ENCODE data around the gene SNIP1.
"Not testable (repeated sequence)": the region's sequence is repeated elsewhere in the genome, so short reads cannot be mapped to it uniquely, and the experiment has no call there.

Gene SNIP1

GRCh38 chr1:37509181-37509580 is 44.9 kb downstream of the SNIP1 start:
- DNase-seq = peak; percentile 22

GRCh38 chr1:37506740-37507139 is 47.4 kb downstream of the SNIP1 start:
- no peak for DNase-seq

- not testable (repeated sequence) for DNase-seq
Observed at GRCh38 chr1:37502791-37503190, 51.3 kb downstream of the SNIP1 start.

GRCh38 chr1:37502104-37502503 is 52.0 kb downstream of the SNIP1 start:
- no peak for DNase-seq

GRCh38 chr1:37501661-37502060 is 52.4 kb downstream of the SNIP1 start:
- DNase-seq = no peak

GRCh38 chr1:37498872-37499617 is 55.0 kb downstream of the SNIP1 start:
- no peak for DNase-seq

GRCh38 chr1:37497832-37498231 is 56.3 kb downstream of the SNIP1 start:
- no peak for DNase-seq

GRCh38 chr1:37495875-37496274 is 58.2 kb downstream of the SNIP1 start:
- no peak for DNase-seq

- DNase-seq = peak; percentile 72
Observed at GRCh38 chr1:37493336-37494098, 60.6 kb downstream of the SNIP1 start.

- no peak for DNase-seq
Observed at GRCh38 chr1:37487619-37487984, 66.5 kb downstream of the SNIP1 start.

- peak; percentile 83 for DNase-seq
Observed at GRCh38 chr1:37486680-37487618, 67.1 kb downstream of the SNIP1 start.

- DNase-seq = no peak
Observed at GRCh38 chr1:37485902-37486679, 68.0 kb downstream of the SNIP1 start.
